GM12878 (cell line): ENCODE measurements around the gene MAML3. TPM values are rescaled to one million over a fixed set of nuclear protein-coding genes. Genes with fewer than 3 reads are reported as not detected.

Source experiments
- ATAC-seq: fragments of 200-7000 bp; cut with Tn5 transposase; 3 replicates; pipeline ENCODE4 v1.9.1; 2020; ENCODE audit warnings: mild to moderate bottlenecking, moderate library complexity
- BruUV-seq: library from RNA; stranded (reverse); fragments of 400-500 nt; replicated peaks from 2 replicates; lab custom pipeline; 2021; lab: Mats Ljungman, UMichigan
- CTCF ChIA-PET: fragments of 300-600 bp; sonication (Branson Sonifier 250); formaldehyde crosslinking; extraction: SDS; loops from one replicate; lab custom pipeline; 2021; ENCODE audit warnings: inconsistent platforms; lab: Yijun Ruan, JAX
- POLR2A ChIA-PET: fragments of 350-600 bp; formaldehyde crosslinking; extraction: SDS; loops from one replicate; lab custom pipeline; 2021; ENCODE audit warnings: inconsistent platforms; lab: Charles Lee
- RAD21 ChIA-PET: fragments of 300-600 bp; sonication (Branson Sonifier 250); formaldehyde crosslinking; loops from one replicate; lab custom pipeline; 2023; ENCODE audit warnings: antibody characterized with exemption; ENCODE audit not compliant: unreplicated experiment; lab: Charles Lee
- SMC1A ChIA-PET: fragments of 300-600 bp; sonication (Branson Sonifier 250); formaldehyde crosslinking; loops from one replicate; lab custom pipeline; 2023; ENCODE audit not compliant: unreplicated experiment, uncharacterized antibody; lab: Charles Lee
- DNase-seq: peaks from one replicate; pipeline ENCODE4 v3.0.0-alpha.2; 2011; ENCODE audit warnings: low read depth, low spot score
- FAIRE-seq: peaks from 3 replicates; lab custom pipeline; 2011; peaks lifted over from hg19 to GRCh38; lab: Jason Lieb, UNC
- H2AFZ ChIP-seq: 2 replicates; pipeline ENCODE4 v1.6.0; 2011; ENCODE audit warnings: low read depth, low read length, control low read depth; ENCODE audit not compliant: control insufficient read depth
- H3K27ac ChIP-seq: 2 replicates; pipeline ENCODE4 v1.5.1; 2011; ENCODE audit warnings: control low read depth; ENCODE audit not compliant: control insufficient read depth, insufficient read depth
- H3K27me3 ChIP-seq, 2 experiments: replicated peaks in 1 of 2; 2 replicates each; pipeline versions ENCODE4 v1.6.0 to v1.6.1; 2011; ENCODE audit warnings: low read length in 1 of 2; ENCODE audit not compliant: control insufficient read depth in 2 of 2, insufficient read depth in 2 of 2
- H3K36me3 ChIP-seq, 2 experiments: 2 replicates each; pipeline ENCODE4 v1.5.1; 2011; ENCODE audit warnings: low read length in 1 of 2; ENCODE audit not compliant: control insufficient read depth in 2 of 2, insufficient read depth in 2 of 2
- H3K4me1 ChIP-seq: 2 replicates; pipeline ENCODE4 v1.6.1; 2011; ENCODE audit warnings: mild to moderate bottlenecking, low read length, moderate library complexity, mixed read lengths; ENCODE audit not compliant: control insufficient read depth, insufficient read depth
- H3K4me2 ChIP-seq: 2 replicates; pipeline ENCODE4 v1.6.0; 2011; ENCODE audit warnings: control low read depth; ENCODE audit not compliant: control insufficient read depth, insufficient read depth
- H3K4me3 ChIP-seq: fragments of 200-600 bp; sonication (generic); 2 replicates; pipeline ENCODE4 v1.5.1; 2016
- H3K79me2 ChIP-seq: 2 replicates; pipeline ENCODE4 v1.6.0; 2011; ENCODE audit warnings: low read length; ENCODE audit not compliant: control insufficient read depth, insufficient read depth
- H3K9ac ChIP-seq: 2 replicates; pipeline ENCODE4 v1.8.0; 2011; ENCODE audit warnings: low read length, control low read depth, mixed read lengths; ENCODE audit not compliant: control insufficient read depth, insufficient read depth
- H3K9me3 ChIP-seq: replicated peaks from 3 replicates; pipeline ENCODE4 v1.5.1; 2011; ENCODE audit warnings: mild to moderate bottlenecking, low read length; ENCODE audit not compliant: control insufficient read depth, insufficient read depth
- H4K20me1 ChIP-seq: 2 replicates; pipeline ENCODE4 v1.6.0; 2011; ENCODE audit not compliant: control insufficient read depth, insufficient read depth
- BMI1 ChIP-seq: fragments of 450-650 bp; IDR thresholded peaks from 2 replicates; pipeline ENCODE4 v1.6.1; 2016; ENCODE audit warnings: mild to moderate bottlenecking, moderate library complexity, borderline replicate concordance
- CHD4 ChIP-seq: fragments of 200-600 bp; sonication (generic); IDR thresholded peaks from 2 replicates; pipeline ENCODE4 v1.6.1; 2016; ENCODE audit warnings: mild to moderate bottlenecking
- HSF1 ChIP-seq: fragments of 150-350 bp; IDR thresholded peaks from 2 replicates; pipeline ENCODE4 v1.6.1; 2014; ENCODE audit warnings: mild to moderate bottlenecking, low read depth, low read length
- IKZF1 ChIP-seq: fragments of 450-650 bp; conservative IDR thresholded peaks from 2 replicates; pipeline ENCODE4 v1.6.1; 2017; ENCODE audit warnings: antibody characterized with exemption, mild to moderate bottlenecking
- IKZF2 ChIP-seq, 2 experiments: fragments of 450-650 bp; IDR thresholded peaks; 2 replicates each; pipeline ENCODE4 v1.6.1; 2017; ENCODE audit warnings: mild to moderate bottlenecking in 2 of 2, moderate library complexity in 2 of 2
- JUNB ChIP-seq: IDR thresholded peaks from 2 replicates; pipeline ENCODE4 v1.6.1; 2016; ENCODE audit warnings: antibody characterized with exemption, mild to moderate bottlenecking
- MAX ChIP-seq: IDR thresholded peaks from 2 replicates; pipeline ENCODE4 v1.6.1; 2012; ENCODE audit warnings: low read depth, low read length, improper control_type of control experiment
- MTA2 ChIP-seq: fragments of 450-650 bp; IDR thresholded peaks from 2 replicates; pipeline ENCODE4 v1.6.1; 2016; ENCODE audit warnings: low read depth, mild to moderate bottlenecking, moderate library complexity
- MYC ChIP-seq: IDR thresholded peaks from 2 replicates; pipeline ENCODE4 v1.6.1; 2011; ENCODE audit warnings: mild to moderate bottlenecking, low read length, moderate library complexity, inconsistent platforms; ENCODE audit not compliant: insufficient read depth, insufficient replicate concordance, insufficient read length, severe bottlenecking
- PAX8 ChIP-seq: fragments of 450-650 bp; IDR thresholded peaks from 2 replicates; pipeline ENCODE4 v1.6.1; 2017; ENCODE audit warnings: mild to moderate bottlenecking, moderate library complexity
- SIN3A ChIP-seq: IDR thresholded peaks from 2 replicates; pipeline ENCODE4 v1.6.1; 2012; ENCODE audit warnings: low read depth, low read length, improper control_type of control experiment
- SMC3 ChIP-seq: IDR thresholded peaks from 2 replicates; pipeline ENCODE4 v1.6.1; 2011; ENCODE audit warnings: low read length, improper control_type of control experiment, borderline replicate concordance
- SPI1 ChIP-seq: IDR thresholded peaks from 2 replicates; pipeline ENCODE4 v1.6.1; 2011; ENCODE audit warnings: low read depth, mild to moderate bottlenecking, low read length, moderate library complexity, borderline replicate concordance; ENCODE audit not compliant: insufficient read depth
- TCF7 ChIP-seq: IDR thresholded peaks from 2 replicates; pipeline ENCODE4 v1.6.1; 2014; ENCODE audit warnings: antibody characterized with exemption, borderline replicate concordance
- ZNF274 ChIP-seq: IDR thresholded peaks from one replicate; pipeline ENCODE4 v1.8.0; 2011; ENCODE audit not compliant: insufficient read length, insufficient read depth
- ZNF384 ChIP-seq: IDR thresholded peaks from 2 replicates; pipeline ENCODE4 v1.6.1; 2012; ENCODE audit warnings: low read depth, mild to moderate bottlenecking, low read length, improper control_type of control experiment, borderline replicate concordance
- whole genome bisulfite sequencing: methylation state at CpG from one replicate; pipeline ENCODE4 v1.1.6; 2016; ENCODE audit warnings: low lambda C conversion rate; ENCODE audit not compliant: insufficient replicate concordance, insufficient coverage; ENCODE audit errors: missing lambda C conversion rate; 5-methylcytosine and 5-hydroxymethylcytosine counted together
- in situ Hi-C: fragments of 300-500 bp; cut with MboI; formaldehyde crosslinking; loops from 9 replicates; pipeline ENCODE4 v1.14.3; 2018; ENCODE audit warnings: mixed read lengths
- intact Hi-C: fragments of 100-400 bp; cut with micrococcal nuclease; formaldehyde crosslinking; loops from one replicate; pipeline ENCODE4 v1.14.2; 2022; ENCODE audit not compliant: unreplicated experiment
- polyA plus RNA-seq, 11 experiments: library from polyadenylated mRNA; depleted of rRNA in 4 of 11; unstranded in 6 of 11; stranded (reverse) in 5 of 11; fragments of >200 nt; fragmentation: Nextera tagmentation in 4 of 11; fragmentation: Illumina TruSeq in 1 of 11; extraction: Ambion mirVana in 4 of 11; extraction: Trizol in 1 of 11; gene quantifications; 1 replicate in 1 of 11; 2 replicates in 10 of 11; pipeline versions ENCODE4 v1.2.1 to v1.2.3, GENCODE V29; 2011 to 2016; ENCODE audit warnings: inconsistent platforms in 2 of 11, missing spikeins in 2 of 11, low read depth in 1 of 11
- total RNA-seq, 4 experiments: library from RNA; depleted of rRNA in 3 of 4; stranded (reverse); fragments of >200 nt in 3 of 4; fragmentation: Illumina TruSeq in 1 of 4; extraction: Trizol in 1 of 4; gene quantifications; 2 replicates each; pipeline versions ENCODE4 v1.2.1 to v1.2.3, GENCODE V29; 2013 to 2021

Gene MAML3
- total and polyA plus RNA-seq, 10 of the 15 experiments (the other 5 are each of a cell fraction or from before 2014, with no cell fraction given): under 0.01 to 0.53 (median 0.06) TPM; not detected in 2

GRCh38 chr4:140019619-140020347, 134.2 kb downstream of the MAML3 start:
- DNase-seq: no peak
- Histone ChIP-seq H3K4me2 (no peak overlapping the region), H3K27me3 (no peaks in the 10 kb centered on the region), H3K9me3 (no peaks in the 10 kb centered on the region), H3K4me3 (no peak overlapping the region), H3K27ac (no peak overlapping the region), H3K36me3 (no peaks in the 10 kb centered on the region), H4K20me1 (no peaks in the 10 kb centered on the region), H3K9ac (no peak overlapping the region), H3K79me2 (no peaks in the 10 kb centered on the region), H2AFZ (no peak overlapping the region), H3K4me1 (no peaks in the 10 kb centered on the region)
- TF ChIP-seq PAX8: no peak
- no peak for TF ChIP-seq TCF7
- no peak for TF ChIP-seq ZNF274
- TF ChIP-seq CHD4: no peak
- intact Hi-C loops: no loop called here
- CTCF ChIA-PET: interaction anchor here (0.6 kb wide), 1 partner anchor 105 kb away, joined by 3 read pairs; no protein-coding TSS in a partner anchor
- SMC1A ChIA-PET: no interaction called here
- 25% methylated on average over 3 of the region's 3 CpGs for WGBS
- POLR2A ChIA-PET: no interaction called here
- BruUV-seq: no TSS peak
- in situ Hi-C loops: no loop called here
- FAIRE-seq: no peak
- ATAC-seq: no peak
- RAD21 ChIA-PET: no interaction called here

- CTCF ChIA-PET: no interaction called here
- RAD21 ChIA-PET: no interaction called here
- FAIRE-seq (no peak), ATAC-seq (no peak; the same call in 2 of the 3 replicates), DNase-seq (no peak)
- H3K4me3 ChIP-seq: no peak overlapping the region
- no peaks in the 10 kb centered on the region for H3K79me2 ChIP-seq
- no TSS peak for BruUV-seq
- 30% methylated on average over 3 of the region's 3 CpGs for WGBS
- H3K9me3 ChIP-seq: no peaks in the 10 kb centered on the region
- POLR2A ChIA-PET: no interaction called here
- SMC1A ChIA-PET: no interaction called here
- no peak overlapping the region for H3K27ac ChIP-seq
- TF ChIP-seq SIN3A: no peak
- TF ChIP-seq MTA2: peak; percentile 37; the same call in 1 of the 2 replicates
- TF ChIP-seq JUNB: no peak
- TF ChIP-seq MAX: no peak
- 0 out of 2 replicates have a peak, but pooled peaks have one; percentile 35 for TF ChIP-seq IKZF1
- TF ChIP-seq ZNF384: no peak
- TF ChIP-seq SMC3: no peak
- peak; percentile 56; the same call in 1 of the 2 replicates for TF ChIP-seq SPI1
- TF ChIP-seq MYC: no peak
- no peak for TF ChIP-seq BMI1
- TF ChIP-seq HSF1: no peak
- TF ChIP-seq IKZF2 (IDR thresholded peaks at IDR 0.05): peak; percentile 29 to 34; a peak in 2 of 4 replicates
- H3K4me1 ChIP-seq: no peaks in the 10 kb centered on the region
- no peak overlapping the region for H2AFZ ChIP-seq
- H3K4me2 ChIP-seq: no peak overlapping the region
- H4K20me1 ChIP-seq: no peaks in the 10 kb centered on the region
- in situ Hi-C loops: no loop called here
- no peak overlapping the region for H3K9ac ChIP-seq
- no peaks in the 10 kb centered on the region for H3K36me3 ChIP-seq
- no peaks in the 10 kb centered on the region for H3K27me3 ChIP-seq
- intact Hi-C loops: no loop called here
These were observed 134.9 kb downstream of the MAML3 start for GRCh38 chr4:140018931-140019618.
